Ishikawa (cell line): ENCODE results near the gene KLHL24.

Source experiments
- CEBPB ChIP-seq: IDR thresholded peaks from 2 replicates; pipeline ENCODE4 v1.6.1; 2012
- CREB1 ChIP-seq: IDR thresholded peaks from 2 replicates; pipeline ENCODE4 v1.6.1; 2012; ENCODE audit warnings: low read depth
- EGR1 ChIP-seq: IDR thresholded peaks from 2 replicates; pipeline ENCODE4 v1.6.1; 2012
- EP300 ChIP-seq: IDR thresholded peaks from 2 replicates; pipeline ENCODE4 v1.6.1; 2012; ENCODE audit warnings: borderline replicate concordance
- FOXM1 ChIP-seq: IDR thresholded peaks from 2 replicates; pipeline ENCODE4 v1.6.1; 2012; ENCODE audit warnings: low read depth, borderline replicate concordance
- MAX ChIP-seq: IDR thresholded peaks from 2 replicates; pipeline ENCODE4 v1.6.1; 2012
- NFIC ChIP-seq: IDR thresholded peaks from 2 replicates; pipeline ENCODE4 v1.6.1; 2012
- RAD21 ChIP-seq: IDR thresholded peaks from 2 replicates; pipeline ENCODE4 v1.6.1; 2012; ENCODE audit warnings: low read depth
- REST ChIP-seq: IDR thresholded peaks from 2 replicates; pipeline ENCODE4 v1.6.1; 2012; ENCODE audit warnings: low read depth, mild to moderate bottlenecking
- USF1 ChIP-seq: IDR thresholded peaks from 2 replicates; pipeline ENCODE4 v1.6.1; 2012

GRCh38 chr3:183597959-183598358 is 37.5 kb upstream of the KLHL24 start:
- TF ChIP-seq USF1: no peak
- TF ChIP-seq EP300: no peak
- TF ChIP-seq MAX: no peak
- no peak for TF ChIP-seq REST
- no peak for TF ChIP-seq CEBPB
- TF ChIP-seq EGR1: no peak
- TF ChIP-seq RAD21: no peak
- TF ChIP-seq CREB1: no peak
- TF ChIP-seq FOXM1: no peak
- TF ChIP-seq NFIC: no peak
